Measurements from ENCODE around the gene LCN2.

- no peak for TF ChIP-seq CTCF (IDR thresholded peaks at IDR 0.05; ENCODE audit: insufficient read depth, low read length, poor library complexity, severe bottlenecking)
- TF ChIP-seq EZH2phosphoT487 (conservative IDR thresholded peaks at IDR 0.05; ENCODE audit: low read length) = no peak
These were observed 28.4 kb upstream of the LCN2 start for GRCh38 chr9:128120741-128121465.
